Colonic mucosa (tissue), 4 donors: Measurements from ENCODE around the gene LAPTM5. TPM values are rescaled to one million over a fixed set of nuclear protein-coding genes. Genes with fewer than 3 reads are reported as not detected.

ENCODE experiments used
- DNase-seq: peaks from one replicate; pipeline ENCODE4 v3.0.0-alpha.2; 2020
- H3K27ac ChIP-seq: fragments of 200-600 bp; one replicate; pipeline ENCODE4 v1.8.0; 2021
- H3K27me3 ChIP-seq: fragments of 200-600 bp; one replicate; pipeline ENCODE4 v1.8.0; 2021
- H3K36me3 ChIP-seq: fragments of 200-600 bp; one replicate; pipeline ENCODE4 v1.8.0; 2021
- H3K4me1 ChIP-seq: fragments of 200-600 bp; one replicate; pipeline ENCODE4 v1.8.0; 2021; ENCODE audit warnings: mild to moderate bottlenecking
- H3K4me3 ChIP-seq: fragments of 200-600 bp; one replicate; pipeline ENCODE4 v1.8.0; 2021
- H3K9ac ChIP-seq, 2 donors: one replicate each; pipeline ENCODE4 v1.7.0; 2013; ENCODE audit warnings: control low read depth in 2 of 2, low read depth in 2 of 2, low read length in 2 of 2
- H3K9me3 ChIP-seq: fragments of 200-600 bp; one replicate; pipeline ENCODE4 v1.8.0; 2021
- CTCF ChIP-seq: fragments of 200-600 bp; IDR thresholded peaks from one replicate; pipeline ENCODE4 v1.8.0; 2022; ENCODE audit warnings: antibody characterized with exemption, mild to moderate bottlenecking
- intact Hi-C: fragments of 100-400 bp; cut with DNase I; formaldehyde crosslinking; loops from one replicate; pipeline ENCODE4 v1.14.1; 2022
- total RNA-seq, 2 donors: library from RNA; stranded (reverse); fragmentation: NEBNext Ultra II Directional in 1 of 2; extraction: Animal tissue kit (Norgen Biotek cat#: 25700) in 1 of 2; gene quantifications; one replicate each; pipeline ENCODE4 v1.2.1, GENCODE V29; 2021
- donor health status: healthy.
- donor health status: DM: no; HTN: no; CAD: no.
- donor health status: DM: no; HTN: no; CAD: no.

Gene LAPTM5
- total RNA-seq, 2 donors from 2014 or later: 15.8 to 41.0 TPM

GRCh38 chr1:30780409-30780808 lies 22.8 kb upstream of the LAPTM5 start:
- no peak for TF ChIP-seq CTCF
- Histone ChIP-seq H3K9ac (no peak overlapping the region), H3K9me3 (no peaks in the 10 kb centered on the region), H3K27me3 (no peaks in the 10 kb centered on the region), H3K4me1 (no peaks in the 10 kb centered on the region), H3K36me3 (no peaks in the 10 kb centered on the region), H3K27ac (no peak overlapping the region), H3K4me3 (no peak overlapping the region)
- intact Hi-C loops: loop anchor here (5.0 kb wide), 1 partner anchor 132 kb away; no protein-coding TSS in a partner anchor
- no peak for DNase-seq

- Histone ChIP-seq H3K4me3 (no peak overlapping the region), H3K4me1 (no peaks in the 10 kb centered on the region), H3K9ac (no peak overlapping the region), H3K27me3 (no peaks in the 10 kb centered on the region), H3K9me3 (no peaks in the 10 kb centered on the region), H3K27ac (no peak overlapping the region), H3K36me3 (no peaks in the 10 kb centered on the region)
- DNase-seq: peak; percentile 90
- intact Hi-C loops: loop anchor here (2.0 to 5.0 kb wide), 2 partner anchors 59 to 133 kb away; no protein-coding TSS in a partner anchor
- TF ChIP-seq CTCF: peak; percentile 98
These were observed 21.9 kb upstream of the LAPTM5 start for GRCh38 chr1:30779294-30780071.

GRCh38 chr1:30778979-30779293 lies 21.4 kb upstream of the LAPTM5 start:
- Histone ChIP-seq H3K27ac (no peak overlapping the region), H3K9me3 (no peaks in the 10 kb centered on the region), H3K4me3 (no peak overlapping the region), H3K9ac (no peak overlapping the region), H3K4me1 (no peaks in the 10 kb centered on the region), H3K36me3 (no peaks in the 10 kb centered on the region), H3K27me3 (no peaks in the 10 kb centered on the region)
- no peak for TF ChIP-seq CTCF
- intact Hi-C loops: loop anchor here (2.0 kb wide), 1 partner anchor 58 kb away; no protein-coding TSS in a partner anchor
- DNase-seq: no peak

GRCh38 chr1:30778154-30778978 lies 20.8 kb upstream of the LAPTM5 start:
- H3K4me1 ChIP-seq: no peaks in the 10 kb centered on the region
- no peak overlapping the region for H3K4me3 ChIP-seq
- TF ChIP-seq CTCF: no peak
- no peak overlapping the region for H3K9ac ChIP-seq
- H3K27ac ChIP-seq: no peak overlapping the region
- H3K27me3 ChIP-seq: no peaks in the 10 kb centered on the region
- H3K9me3 ChIP-seq: no peaks in the 10 kb centered on the region
- intact Hi-C loops: loop anchor here (2.0 kb wide), 1 partner anchor 58 kb away; no protein-coding TSS in a partner anchor
- DNase-seq: peak; percentile 54
- no peaks in the 10 kb centered on the region for H3K36me3 ChIP-seq

GRCh38 chr1:30777904-30778153 lies 20.3 kb upstream of the LAPTM5 start:
- no peak for DNase-seq

More at GRCh38 chr1:30777904-30778153, 20.3 kb upstream of the LAPTM5 start:
- Histone ChIP-seq H3K9ac (no peak overlapping the region), H3K4me3 (no peak overlapping the region), H3K36me3 (no peaks in the 10 kb centered on the region), H3K9me3 (no peaks in the 10 kb centered on the region), H3K27me3 (no peaks in the 10 kb centered on the region), H3K27ac (no peak overlapping the region), H3K4me1 (no peaks in the 10 kb centered on the region)
- intact Hi-C loops: loop anchor here (2.0 kb wide), 1 partner anchor 57 kb away; no protein-coding TSS in a partner anchor
- TF ChIP-seq CTCF: no peak
